Neural progenitor cell (in vitro differentiated cells): ENCODE results near the gene KDM7A. TPM values are rescaled to one million over a fixed set of nuclear protein-coding genes. Genes with fewer than 3 reads are reported as not detected.

ENCODE experiments used
- DNase-seq: peaks from one replicate; pipeline ENCODE4 v3.0.0-alpha.2; 2016; ENCODE audit warnings: low spot score
- H2AFZ ChIP-seq: fragments of 200-600 bp; sonication (generic); replicated peaks from 2 replicates; pipeline ENCODE4 v1.6.1; 2016; ENCODE audit warnings: antibody characterized with exemption
- H3F3A ChIP-seq: fragments of 200-600 bp; sonication (generic); 2 replicates; pipeline ENCODE4 v1.6.1; 2016; ENCODE audit warnings: antibody characterized with exemption, low read depth
- H3K27ac ChIP-seq: fragments of 200-600 bp; sonication (generic); 2 replicates; pipeline ENCODE4 v1.5.1; 2016; ENCODE audit warnings: mild to moderate bottlenecking
- H3K27me3 ChIP-seq: fragments of 200-600 bp; sonication (generic); 2 replicates; pipeline ENCODE4 v1.6.1; 2016; ENCODE audit warnings: mild to moderate bottlenecking, moderate library complexity
- H3K36me3 ChIP-seq: fragments of 200-600 bp; sonication (generic); 2 replicates; pipeline ENCODE4 v1.5.1; 2016
- H3K4me1 ChIP-seq: fragments of 200-600 bp; sonication (generic); 2 replicates; pipeline ENCODE4 v1.6.1; 2016; ENCODE audit warnings: mixed run types
- H3K4me2 ChIP-seq: fragments of 200-600 bp; sonication (generic); 2 replicates; pipeline ENCODE4 v1.6.1; 2016
- H3K4me3 ChIP-seq: fragments of 200-600 bp; sonication (generic); 2 replicates; pipeline ENCODE4 v1.5.1; 2016
- H3K79me2 ChIP-seq: fragments of 200-600 bp; sonication (generic); 2 replicates; pipeline ENCODE4 v1.6.1; 2016; ENCODE audit warnings: low read depth
- H3K9ac ChIP-seq: fragments of 200-600 bp; sonication (generic); 2 replicates; pipeline ENCODE4 v1.6.1; 2016
- H3K9me3 ChIP-seq: fragments of 200-600 bp; sonication (generic); 2 replicates; pipeline ENCODE4 v1.5.1; 2016; ENCODE audit warnings: low read depth
- H4K20me1 ChIP-seq: fragments of 200-600 bp; sonication (generic); 2 replicates; pipeline ENCODE4 v1.6.1; 2016; ENCODE audit warnings: low read depth
- H3K27ac Mint-ChIP-seq: 3 replicates; pipeline ENCODE4 v1.8.0; 2021; ENCODE audit warnings: mixed read lengths
- H3K27me3 Mint-ChIP-seq: 2 replicates; pipeline ENCODE4 v1.8.0; 2022; ENCODE audit warnings: low read depth, mild to moderate bottlenecking, inconsistent platforms, moderate library complexity, mixed read lengths; ENCODE audit not compliant: insufficient read depth
- H3K36me3 Mint-ChIP-seq: 3 replicates; pipeline ENCODE4 v1.8.0; 2021; ENCODE audit warnings: mixed read lengths
- H3K4me1 Mint-ChIP-seq: 3 replicates; pipeline ENCODE4 v1.8.0; 2021; ENCODE audit warnings: mixed read lengths
- H3K4me3 Mint-ChIP-seq: 3 replicates; pipeline ENCODE4 v1.8.0; 2021; ENCODE audit warnings: mild to moderate bottlenecking, moderate library complexity, mixed read lengths
- H3K9me3 Mint-ChIP-seq: 3 replicates; pipeline ENCODE4 v1.8.0; 2020; ENCODE audit warnings: mixed read lengths
- CTCF ChIP-seq: fragments of 200-600 bp; sonication (generic); IDR thresholded peaks from 2 replicates; pipeline ENCODE4 v1.5.1; 2017; ENCODE audit warnings: antibody characterized with exemption, mild to moderate bottlenecking
- EZH2 ChIP-seq: fragments of 200-600 bp; sonication (generic); IDR thresholded peaks from 2 replicates; pipeline ENCODE4 v1.6.1; 2017; ENCODE audit warnings: antibody characterized with exemption, mild to moderate bottlenecking, moderate library complexity
- EZH2phosphoT487 ChIP-seq: fragments of 200-600 bp; sonication (generic); IDR thresholded peaks from 2 replicates; pipeline ENCODE4 v1.6.1; 2017; ENCODE audit warnings: antibody characterized with exemption
- total RNA-seq: library from RNA; depleted of rRNA; stranded (reverse); fragments of >200 nt; gene quantifications from 2 replicates; pipeline ENCODE4 v1.2.3, GENCODE V29; 2015; ENCODE audit warnings: low replicate concordance

Gene KDM7A
- total RNA-seq, 1 donor from 2014 or later, result 13.6 TPM

DNA sequence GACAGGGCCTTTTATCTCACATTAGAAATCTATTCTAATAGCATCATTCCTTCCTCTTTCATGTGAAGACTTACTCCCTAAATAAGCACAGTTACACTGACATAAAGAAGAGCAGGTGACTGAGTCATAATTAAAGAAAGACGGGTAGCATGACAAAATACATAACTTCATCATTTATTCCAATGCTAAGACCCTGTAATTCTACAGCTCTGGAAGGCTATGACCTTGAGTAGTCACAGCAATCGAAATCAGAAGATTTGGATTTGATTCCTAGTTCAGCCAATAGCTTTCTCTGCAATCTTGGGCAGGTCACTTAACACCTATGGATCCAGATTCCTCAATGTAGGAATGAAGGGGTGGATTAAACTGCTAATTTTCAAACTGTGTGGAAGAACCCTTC lies 42.7 kb downstream of the KDM7A start:
- TF ChIP-seq CTCF (no peak), EZH2phosphoT487 (no peak), EZH2 (no peak)
- Histone ChIP-seq H3K27me3 (no peaks in the 10 kb centered on the region), H3F3A (no peaks in the 10 kb centered on the region), H3K4me2 (no peak overlapping the region), H3K79me2 (no peaks in the 10 kb centered on the region), H4K20me1 (no peaks in the 10 kb centered on the region), H3K9me3 (no peaks in the 10 kb centered on the region), H2AFZ (no peak overlapping the region), H3K36me3 (no peaks in the 10 kb centered on the region), H3K9ac (no peak overlapping the region), H3K27ac (no peak overlapping the region), H3K4me3 (no peak overlapping the region), H3K4me1 (no peaks in the 10 kb centered on the region)
- Mint-ChIP-seq H3K36me3 (peaks cover 19% of the 10 kb centered on the region), H3K4me1 (no peaks in the 10 kb centered on the region), H3K27ac (no peak overlapping the region), H3K4me3 (no peak overlapping the region), H3K9me3 (peaks cover 4% of the 10 kb centered on the region), H3K27me3 (no peaks in the 10 kb centered on the region)
- DNase-seq, result no peak

GRCh38 chr7:140127360-140128127 lies 49.2 kb downstream of the KDM7A start:
- no peaks in the 10 kb centered on the region for H3K27me3 Mint-ChIP-seq
- H3K27me3 ChIP-seq, result no peaks in the 10 kb centered on the region
- no peaks in the 10 kb centered on the region for H4K20me1 ChIP-seq
- H3K4me2 ChIP-seq, result no peak overlapping the region
- DNase-seq, result no peak
- H3F3A ChIP-seq, result no peaks in the 10 kb centered on the region
- no peak overlapping the region for H3K9ac ChIP-seq
- H2AFZ ChIP-seq, result no peak overlapping the region
- TF ChIP-seq EZH2 (no peak), CTCF (no peak)
- H3K36me3 Mint-ChIP-seq, result peaks cover 26% of the 10 kb centered on the region
- H3K4me3 ChIP-seq, result no peak overlapping the region
- H3K27ac ChIP-seq, result no peak overlapping the region
- H3K4me1 ChIP-seq, result no peaks in the 10 kb centered on the region
- H3K9me3 ChIP-seq, result no peaks in the 10 kb centered on the region
- no peaks in the 10 kb centered on the region for H3K4me1 Mint-ChIP-seq
- no peaks in the 10 kb centered on the region for H3K36me3 ChIP-seq
- peaks cover 4% of the 10 kb centered on the region for H3K9me3 Mint-ChIP-seq
- no peak overlapping the region for H3K4me3 Mint-ChIP-seq
- H3K79me2 ChIP-seq, result no peaks in the 10 kb centered on the region
- no peak overlapping the region for H3K27ac Mint-ChIP-seq

GRCh38 chr7:140126435-140127034 lies 50.2 kb downstream of the KDM7A start:
- Histone ChIP-seq H3F3A (no peaks in the 10 kb centered on the region), H3K4me2 (no peak overlapping the region), H3K9ac (no peak overlapping the region), H3K27me3 (no peaks in the 10 kb centered on the region), H3K9me3 (no peaks in the 10 kb centered on the region), H3K79me2 (no peaks in the 10 kb centered on the region), H3K27ac (no peak overlapping the region), H2AFZ (no peak overlapping the region), H3K4me1 (no peaks in the 10 kb centered on the region), H4K20me1 (no peaks in the 10 kb centered on the region), H3K36me3 (no peaks in the 10 kb centered on the region), H3K4me3 (no peak overlapping the region)
- Mint-ChIP-seq H3K4me3 (no peak overlapping the region), H3K4me1 (no peaks in the 10 kb centered on the region), H3K27me3 (no peaks in the 10 kb centered on the region), H3K27ac (no peak overlapping the region), H3K36me3 (peaks cover 18% of the 10 kb centered on the region), H3K9me3 (peaks cover 4% of the 10 kb centered on the region)
- DNase-seq, result no peak
- TF ChIP-seq CTCF, result no peak
- TF ChIP-seq EZH2, result no peak
- TF ChIP-seq EZH2phosphoT487, result no peak
